ENCODE data around the gene ACP1.

Gene ACP1

DNA sequence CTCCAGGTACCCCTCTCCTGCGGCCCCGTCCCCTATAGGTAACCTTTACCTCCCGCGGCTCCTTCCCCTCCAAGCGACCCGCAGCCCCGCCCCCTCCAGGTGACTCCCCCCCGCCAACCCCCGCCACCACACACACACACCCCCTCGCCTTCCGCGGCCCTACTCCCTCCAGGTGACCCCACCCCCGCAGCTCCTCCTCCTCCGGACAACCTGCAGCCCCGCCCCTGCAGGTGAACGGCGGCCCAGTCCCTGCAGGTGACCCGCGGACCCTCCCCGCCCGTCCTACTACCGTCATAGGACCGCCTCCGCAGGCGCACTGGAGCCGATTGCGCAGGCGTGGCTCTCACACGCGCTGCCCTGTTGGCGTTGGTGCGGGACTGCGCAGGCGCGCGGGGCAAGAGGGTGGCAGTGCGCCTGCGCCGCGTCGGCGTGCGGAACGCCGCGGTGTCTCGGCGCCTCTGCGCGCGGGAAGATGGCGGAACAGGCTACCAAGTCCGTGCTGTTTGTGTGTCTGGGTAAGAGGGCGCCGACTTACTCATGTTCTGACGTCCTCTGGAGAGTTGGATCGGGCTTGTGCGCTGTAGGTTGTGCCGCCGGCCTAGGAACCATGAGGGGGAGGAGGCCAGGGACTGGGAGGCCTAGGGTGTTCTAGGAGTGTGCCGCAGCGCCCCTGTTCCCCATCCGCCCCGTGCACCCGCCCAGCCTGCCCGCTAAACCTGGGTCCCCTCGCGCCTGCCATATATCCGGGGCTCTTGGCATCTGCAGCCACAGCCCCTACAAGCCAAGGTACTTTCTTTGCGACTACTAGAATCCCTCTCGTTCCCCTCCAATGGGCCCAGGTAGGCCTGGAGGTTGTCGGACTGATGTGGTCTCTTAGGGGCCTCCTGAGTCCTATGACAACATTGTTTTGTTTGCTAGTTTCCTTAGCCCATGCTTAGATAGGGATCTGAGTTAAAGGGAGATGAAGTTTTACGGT, at the start of gene ACP1:
ACP1 (plus strand) TSS at position 455 of the 976 bp plus-strand sequence; CDS start at position 473, 18 bp downstream.
- peak; percentile 91 to 99 for DNase-seq

DNA sequence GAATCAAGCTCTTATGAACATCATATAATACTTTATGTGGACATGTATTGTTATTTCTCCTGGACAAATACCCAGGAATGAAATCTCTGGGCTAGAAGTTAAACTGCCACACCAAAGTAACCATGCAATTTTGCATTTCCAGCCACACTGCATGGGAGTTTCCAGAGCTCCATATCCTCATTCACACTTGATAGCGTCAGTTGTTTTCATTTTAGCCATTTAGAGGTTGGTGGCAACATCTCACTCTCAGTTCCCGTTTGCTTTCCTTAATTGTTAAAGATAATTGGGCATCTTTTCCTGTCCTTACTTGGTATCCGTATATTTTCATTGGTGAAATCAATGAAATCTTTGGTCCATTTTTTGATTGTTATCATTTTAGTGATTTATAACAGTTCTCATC, 48.7 kb upstream of the ACP1 start:
- no peak for DNase-seq

DNA sequence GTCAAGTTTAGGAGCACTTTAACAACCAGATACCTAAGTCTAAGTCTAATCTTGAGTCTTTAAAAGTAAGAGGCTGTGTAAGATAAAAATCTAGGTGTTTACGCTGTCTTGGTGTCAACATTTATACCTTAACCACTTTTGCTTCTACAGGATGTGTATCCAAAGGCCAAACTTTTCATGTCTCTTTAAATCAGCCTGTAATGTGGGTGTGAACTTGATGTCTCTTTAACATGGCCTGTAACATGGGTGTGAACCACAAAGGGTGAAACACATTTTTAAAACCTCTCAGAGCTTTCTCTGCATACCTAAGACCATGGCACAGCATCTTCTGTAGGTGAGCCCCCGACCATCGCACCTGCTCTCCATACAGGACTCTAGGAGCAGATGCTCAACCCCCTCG, 41.3 kb upstream of the ACP1 start:
- DNase-seq: no peak

DNA sequence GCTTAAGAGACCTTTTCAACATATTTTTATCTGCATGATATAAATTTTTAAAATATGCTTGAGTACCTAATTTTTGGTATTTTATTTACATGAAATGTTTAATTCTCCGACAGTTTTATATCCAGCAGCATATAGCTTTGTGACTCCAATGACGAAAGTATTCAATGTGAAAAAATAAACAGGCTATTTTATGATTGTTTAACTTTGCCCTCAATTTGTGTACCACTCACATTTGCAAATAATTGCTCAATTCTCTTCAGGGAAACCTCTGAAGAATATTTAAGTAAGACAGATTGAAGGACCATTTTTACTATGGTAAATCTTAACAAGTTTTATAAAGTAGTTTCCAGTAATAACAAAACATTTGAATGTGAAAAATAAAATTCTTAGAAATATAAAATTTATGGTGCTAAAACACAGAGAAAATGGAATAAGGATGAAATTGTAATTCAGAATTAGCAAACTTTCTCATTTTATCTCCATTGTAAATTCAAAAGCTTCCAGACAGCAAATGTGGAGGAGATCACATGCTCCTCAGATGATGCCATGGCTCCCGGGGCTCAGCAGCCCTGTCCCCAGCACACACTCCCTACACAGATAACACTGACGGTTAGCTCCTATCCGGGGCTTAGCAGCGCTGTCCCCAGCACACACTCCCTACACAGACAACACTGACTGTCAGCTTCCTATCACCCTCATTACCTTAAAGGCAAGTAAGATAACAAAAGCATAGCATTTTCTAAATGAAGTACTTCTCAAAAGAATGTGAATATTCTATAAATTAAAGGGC, 40.6 kb upstream of the ACP1 start:
- DNase-seq: no peak

DNA sequence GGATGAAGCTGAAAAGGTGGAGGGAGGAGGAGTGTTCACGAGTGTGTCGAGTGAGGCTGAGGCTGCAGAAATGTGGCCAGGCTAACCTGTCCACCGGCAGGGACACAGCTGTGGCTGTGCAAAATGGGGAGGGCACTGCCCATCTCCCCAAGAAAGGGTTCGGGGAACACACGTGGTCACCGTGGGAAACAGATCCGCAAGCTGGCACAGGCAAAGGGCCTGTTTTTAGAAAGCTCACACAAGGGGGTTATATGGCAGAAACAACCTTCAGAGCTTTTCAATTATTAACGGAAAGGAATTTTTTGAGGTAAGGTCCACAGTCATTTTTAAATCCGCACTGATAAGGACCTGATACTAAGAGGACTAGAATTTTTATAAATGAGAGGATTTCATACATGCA, 36.6 kb upstream of the ACP1 start:
- DNase-seq: no peak

DNA sequence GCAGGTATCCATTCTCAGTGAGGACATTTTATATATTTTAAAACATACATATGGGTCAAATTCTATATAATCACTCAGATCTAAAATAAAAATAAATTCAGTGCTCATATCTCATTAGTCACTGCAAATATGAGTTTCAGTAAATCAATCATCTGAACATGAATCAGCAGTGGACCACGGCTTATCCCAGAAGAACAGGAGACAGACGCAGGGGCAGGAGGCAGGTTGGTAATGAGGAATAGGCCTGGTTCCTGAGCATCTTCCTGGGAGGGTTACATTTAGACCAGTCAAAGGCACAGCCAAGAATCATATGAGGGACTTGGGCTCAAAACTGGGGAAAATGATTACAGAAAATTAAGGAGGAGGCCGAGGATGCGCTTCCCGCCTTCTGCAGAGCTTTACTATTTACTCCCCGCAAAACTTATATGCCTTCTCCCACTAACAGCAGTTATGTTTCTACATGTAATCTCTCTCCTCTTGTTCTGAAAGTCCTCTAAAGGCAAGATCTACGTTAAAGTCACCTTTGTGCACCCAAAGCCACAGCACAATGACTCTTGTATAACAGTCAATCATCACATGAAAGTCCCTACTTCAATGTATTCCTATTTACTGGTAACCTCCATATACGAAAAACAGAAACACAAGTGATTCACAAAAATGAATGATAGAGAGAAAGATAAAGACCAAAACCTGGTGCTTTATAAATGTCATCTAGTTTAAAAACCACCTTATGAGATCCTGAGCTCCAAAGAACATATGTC, 36.0 kb upstream of the ACP1 start:
- DNase-seq: no peak

DNA sequence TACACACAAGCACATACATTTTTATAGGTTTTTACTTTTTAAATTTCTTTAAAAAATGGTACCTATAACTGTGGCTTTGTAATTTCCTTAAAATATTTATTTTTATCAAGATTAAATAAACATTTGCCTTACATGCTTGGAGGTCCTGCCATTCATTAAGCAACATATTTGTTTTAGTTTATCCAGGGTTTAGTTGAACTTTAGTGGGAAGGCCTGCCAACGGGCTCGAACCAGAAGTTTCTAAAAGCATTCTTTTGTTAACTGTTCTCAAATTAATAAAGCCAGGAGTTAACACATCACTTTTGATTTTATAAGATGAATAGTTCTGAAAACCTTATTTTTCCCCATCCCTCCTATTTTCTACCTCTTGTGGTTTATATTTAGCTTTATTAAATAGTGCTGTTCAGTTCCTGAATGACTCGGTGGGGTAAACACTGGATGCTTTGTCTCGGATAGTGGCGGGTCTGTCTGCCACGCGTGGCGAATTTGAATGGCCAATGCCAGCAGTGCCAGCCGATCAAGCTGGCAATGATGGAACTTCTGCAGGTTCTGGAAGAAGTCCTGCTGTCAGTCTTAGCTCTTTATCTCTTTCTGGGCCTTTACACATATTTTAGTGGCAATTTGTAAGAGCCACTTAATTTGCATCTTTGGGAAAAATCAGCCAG, 33.1 kb upstream of the ACP1 start:
- DNase-seq: no peak

DNA sequence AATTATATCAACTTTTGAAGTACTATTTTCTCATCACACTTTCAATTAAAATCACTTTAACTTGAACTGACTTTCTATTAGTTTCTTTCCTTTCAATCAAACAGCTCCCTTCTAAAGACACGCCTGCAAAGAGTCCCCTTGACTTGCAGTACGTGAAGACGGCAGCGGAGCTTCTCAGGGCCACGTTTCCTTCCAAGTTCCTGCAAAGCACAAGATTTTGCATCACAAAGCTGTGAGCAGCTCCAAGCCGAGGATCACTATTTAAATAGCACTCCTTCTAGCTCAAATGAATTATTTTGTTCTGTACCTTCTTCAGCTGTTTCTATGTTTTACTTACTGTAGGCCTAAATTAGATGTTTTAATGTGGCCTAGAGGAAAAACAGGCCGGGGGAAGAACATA, 31.7 kb upstream of the ACP1 start:
- no peak for DNase-seq

DNA sequence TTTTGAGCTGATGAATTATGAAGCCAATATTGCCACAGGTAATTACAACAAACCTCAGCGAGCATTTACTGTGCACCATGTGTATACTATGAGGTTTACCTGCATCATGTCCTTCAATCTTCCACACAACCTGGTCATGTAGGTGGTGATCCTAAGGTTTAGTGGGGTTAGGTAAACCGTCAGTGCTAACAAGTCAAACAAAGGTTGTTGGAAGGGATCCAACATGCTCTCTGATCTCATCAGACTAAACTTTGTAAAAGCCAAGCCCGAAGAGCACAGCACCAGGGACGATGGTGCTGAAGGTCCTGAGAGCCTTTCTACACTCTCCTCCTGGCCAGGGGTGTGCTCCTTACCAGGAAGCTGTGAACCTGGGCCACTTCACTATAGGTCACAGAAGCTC, 30.3 kb upstream of the ACP1 start:
- no peak for DNase-seq

DNA sequence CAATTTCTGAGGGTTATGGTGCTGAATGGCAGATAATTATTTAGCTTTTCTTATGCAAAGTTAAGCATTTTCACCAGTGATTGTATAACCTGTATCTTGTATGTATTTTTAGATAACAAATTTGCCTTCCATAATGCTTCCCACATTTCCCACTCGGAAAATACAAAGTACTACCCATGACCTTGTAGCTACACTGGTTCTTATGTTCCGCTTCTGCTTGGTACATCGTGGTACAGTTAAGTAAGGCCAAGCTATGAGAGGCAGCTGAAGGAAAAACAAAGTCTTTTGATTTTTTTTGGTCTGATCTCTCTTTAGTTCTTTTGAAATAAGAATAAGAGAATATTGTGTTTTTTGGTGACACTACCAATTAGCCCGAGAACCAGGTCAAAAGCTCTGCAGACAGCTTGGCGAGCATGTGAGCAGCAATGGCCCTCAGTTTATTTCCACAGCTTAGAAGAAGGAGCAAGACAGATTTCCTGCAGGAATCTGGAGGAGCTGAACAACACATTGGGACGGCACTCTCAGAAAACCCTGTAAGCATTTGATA, 27.7 kb upstream of the ACP1 start:
- no peak for DNase-seq

DNA sequence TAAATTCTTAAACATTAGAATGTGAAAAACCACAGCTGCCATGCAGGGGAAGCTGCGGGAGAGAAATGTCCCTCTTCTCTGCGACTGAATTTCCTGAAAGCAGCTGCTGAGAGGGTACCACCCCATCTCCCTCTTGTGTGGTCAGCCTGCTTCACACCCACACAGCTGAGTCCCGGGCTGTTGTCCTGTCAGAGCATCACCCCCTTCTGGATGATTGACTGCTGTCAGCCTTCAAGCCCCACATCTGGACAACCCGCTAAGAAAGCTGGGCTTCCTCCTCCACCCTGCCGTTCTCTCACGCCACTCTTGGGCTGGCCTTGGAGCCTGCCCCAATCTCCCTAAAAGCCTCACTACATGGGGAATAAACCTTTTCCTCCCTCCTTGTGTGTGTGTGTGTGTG, 26.9 kb upstream of the ACP1 start:
- DNase-seq: no peak

DNA sequence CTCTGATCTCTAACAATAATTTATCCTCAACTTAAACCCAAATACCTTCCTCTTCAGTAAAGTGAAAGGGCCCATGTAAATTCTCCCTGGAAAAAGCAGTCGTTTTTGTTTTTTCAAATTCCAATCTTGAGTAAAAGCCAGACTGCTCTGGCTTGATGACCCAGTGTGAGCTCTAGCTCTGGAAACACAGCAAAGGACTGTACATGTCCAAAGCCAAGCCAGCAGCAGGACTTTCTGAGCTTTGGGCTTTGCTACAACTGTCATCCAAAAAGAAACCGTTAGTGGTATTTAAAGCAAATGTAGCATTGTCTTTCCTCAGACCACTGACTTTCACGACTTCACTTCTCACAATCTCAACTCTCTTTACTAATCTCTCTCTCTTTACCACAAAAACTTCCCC, 26.3 kb upstream of the ACP1 start:
- no peak for DNase-seq

DNA sequence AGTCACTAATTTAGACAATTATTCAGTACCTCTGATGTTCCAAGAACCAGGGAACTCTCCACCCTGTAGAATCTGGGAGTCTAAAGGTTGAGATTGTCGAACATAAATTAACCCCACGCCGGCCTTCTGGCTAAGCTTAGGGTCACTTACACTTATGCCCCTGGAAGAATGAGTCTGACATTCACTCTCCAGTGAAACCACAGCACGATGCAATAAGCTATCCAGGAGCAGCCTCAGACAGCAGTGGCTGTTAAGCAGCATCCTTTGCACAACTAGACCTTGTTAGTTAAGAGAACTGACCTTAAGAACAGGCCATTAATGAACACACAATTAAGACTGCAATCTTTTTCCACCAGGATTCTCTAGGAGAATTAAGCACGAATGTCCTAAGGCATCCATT, 25.9 kb upstream of the ACP1 start:
- DNase-seq: no peak

DNA sequence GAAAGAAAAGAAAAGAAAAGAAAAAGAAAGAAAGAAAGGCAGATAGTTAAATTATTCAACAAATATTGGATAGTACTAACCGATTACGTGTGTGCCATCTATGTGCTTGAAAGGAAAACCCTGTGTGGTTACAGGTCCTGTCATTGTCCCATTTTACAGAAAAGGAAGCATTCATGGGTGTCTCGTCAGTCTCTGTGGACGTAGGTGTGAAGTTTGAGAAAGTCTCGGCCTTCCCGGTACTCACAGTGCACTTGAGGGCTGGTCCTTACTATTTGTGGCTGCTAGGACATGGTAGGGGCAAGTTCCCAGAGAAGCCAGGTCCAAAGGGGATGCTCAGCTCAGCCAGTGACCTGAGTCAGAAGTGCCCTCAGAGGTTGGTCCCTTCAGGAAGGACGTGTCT, 20.2 kb upstream of the ACP1 start:
- no peak for DNase-seq

DNA sequence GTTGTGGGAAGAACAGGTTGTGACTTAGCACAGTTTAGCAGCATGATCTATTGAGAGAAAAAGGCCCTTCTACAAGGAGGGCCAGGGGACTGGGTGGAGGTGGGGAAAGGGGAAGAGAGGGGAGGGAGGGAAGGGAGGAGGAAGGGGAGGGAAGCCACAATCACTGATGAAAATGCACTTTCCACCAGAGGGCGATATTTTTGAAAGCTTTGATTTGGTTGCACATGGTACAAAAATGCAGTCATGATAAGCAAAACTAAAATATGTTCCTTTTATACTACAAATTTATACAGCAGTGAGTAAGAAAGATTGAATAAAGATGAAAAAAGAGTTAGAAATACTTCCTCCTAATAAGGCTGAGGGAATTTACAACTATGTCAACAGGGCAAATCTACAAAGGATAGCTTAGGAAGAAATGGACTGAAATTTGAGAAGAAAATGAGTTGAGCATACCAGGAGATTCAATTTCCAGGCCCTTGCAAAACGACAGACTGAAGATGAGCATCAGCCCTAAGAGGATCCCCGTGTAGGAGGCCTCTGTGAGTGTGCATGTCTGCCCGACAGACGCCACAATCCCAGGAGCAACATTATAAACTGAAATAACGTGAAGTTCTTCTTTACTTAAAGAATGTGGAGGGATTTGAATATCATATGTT, 18.1 kb upstream of the ACP1 start:
- DNase-seq: peak in 1 of 2 experiments; percentile 70

DNA sequence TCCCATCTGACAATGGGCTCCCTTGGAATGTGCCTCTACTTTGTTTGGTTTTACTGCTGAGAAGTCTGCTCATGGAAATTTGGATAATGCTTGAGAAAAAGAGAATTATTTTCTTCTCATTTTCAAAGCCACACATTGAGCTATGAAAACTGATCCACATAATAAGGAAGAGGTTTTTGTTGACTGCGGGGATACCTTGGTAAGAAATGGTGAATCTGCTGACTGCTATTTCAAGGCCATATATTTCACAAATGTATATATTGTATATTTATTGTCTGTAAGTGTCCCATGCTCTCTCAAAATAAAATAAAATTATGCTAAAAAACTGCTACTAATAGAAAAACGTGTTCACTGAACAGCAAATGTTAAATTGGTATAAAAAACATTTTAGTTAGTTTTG, 16.0 kb upstream of the ACP1 start:
- DNase-seq: no peak

DNA sequence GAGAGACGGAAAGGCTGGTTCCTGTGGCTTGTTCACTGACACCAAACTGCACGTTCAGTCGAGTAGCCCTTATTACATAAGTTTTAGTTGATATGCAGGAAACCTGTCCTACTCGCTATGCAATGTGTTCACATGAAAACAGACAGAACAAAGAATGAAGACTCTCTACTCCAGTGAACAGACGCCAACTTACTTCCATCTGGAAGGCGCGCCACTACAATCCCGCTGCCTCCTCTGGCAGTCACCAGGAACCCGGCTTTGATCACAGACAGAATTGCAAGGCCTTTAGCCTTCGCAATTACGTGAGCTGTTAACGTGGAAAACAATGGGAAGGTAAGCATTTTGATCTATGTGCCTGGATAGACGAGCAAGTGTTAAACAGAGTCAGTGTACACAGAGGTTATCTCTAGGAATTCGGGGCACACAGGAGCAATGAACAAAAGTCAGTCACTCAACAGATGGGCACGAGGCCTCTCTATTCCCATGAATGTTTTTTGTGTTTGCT, 15.2 kb upstream of the ACP1 start:
- peak; percentile 10 to 24 for DNase-seq

DNA sequence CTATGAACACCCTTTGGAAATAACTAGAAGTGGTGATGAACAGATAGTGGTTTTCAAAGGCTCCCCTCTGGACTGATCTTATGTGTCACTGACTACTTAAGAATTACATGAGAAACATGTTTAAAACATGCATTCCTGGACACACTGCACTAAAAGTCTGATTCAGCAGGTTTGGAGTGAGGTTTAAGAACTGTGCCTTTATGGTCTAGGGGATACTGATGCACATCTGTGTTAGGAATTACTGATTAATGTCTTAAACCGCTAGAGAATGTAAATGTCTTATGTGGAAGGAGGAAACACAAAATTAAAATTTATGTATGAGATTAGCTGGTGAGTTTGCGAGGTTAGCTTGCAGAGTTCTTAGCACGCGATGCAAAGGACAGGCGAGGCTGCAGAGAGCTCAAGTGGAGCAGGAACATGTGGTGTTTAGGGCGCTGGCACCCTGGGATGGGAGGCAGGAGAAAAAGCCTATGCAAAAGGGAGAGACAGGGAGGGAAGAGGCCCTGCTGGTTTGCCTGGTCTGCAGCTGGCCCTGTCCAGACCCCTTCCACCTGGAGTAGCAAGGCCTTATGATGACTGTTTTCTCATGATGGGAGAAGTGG, 12.6 kb upstream of the ACP1 start:
- no peak for DNase-seq

DNA sequence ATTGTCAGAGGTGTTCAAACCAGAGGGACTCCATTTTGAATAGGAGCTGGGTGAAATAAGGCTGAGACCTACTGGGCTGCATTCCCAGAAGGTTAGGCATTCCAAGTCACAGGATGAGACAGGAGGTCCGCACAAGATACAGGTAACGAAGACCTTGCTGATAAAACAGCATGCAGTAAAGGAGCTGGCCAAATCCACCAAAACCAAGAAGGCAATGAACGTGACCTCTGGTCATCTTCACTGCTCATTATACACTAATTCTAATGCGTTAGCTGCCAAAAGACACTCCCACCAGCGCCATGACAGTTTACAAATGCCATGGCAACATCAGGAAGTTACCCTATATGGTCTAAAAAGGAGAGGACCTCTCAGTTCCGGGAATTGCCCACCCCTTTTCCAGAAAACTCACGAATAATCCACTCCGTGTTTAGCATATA, 11.5 kb upstream of the ACP1 start:
- no peak for DNase-seq

DNA sequence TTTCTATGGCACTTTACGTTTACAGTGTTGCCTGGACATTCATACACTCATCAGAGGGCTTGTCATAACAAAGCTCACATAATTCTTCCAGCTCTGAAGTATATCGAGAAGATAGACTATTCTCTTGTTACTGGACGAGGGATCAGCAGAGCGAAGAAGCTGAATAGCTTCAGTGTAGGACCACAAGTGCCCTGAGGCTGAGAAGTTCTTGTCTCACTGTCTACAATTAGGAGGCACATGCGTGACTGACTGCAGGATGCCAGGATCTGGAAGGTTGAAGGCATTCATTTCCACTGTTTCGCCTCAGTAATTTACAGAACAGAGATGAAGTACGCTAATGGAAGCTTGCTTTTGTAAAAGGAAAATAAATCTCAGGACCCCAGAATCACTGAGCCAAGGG, 10.5 kb upstream of the ACP1 start:
- DNase-seq: no peak

DNA sequence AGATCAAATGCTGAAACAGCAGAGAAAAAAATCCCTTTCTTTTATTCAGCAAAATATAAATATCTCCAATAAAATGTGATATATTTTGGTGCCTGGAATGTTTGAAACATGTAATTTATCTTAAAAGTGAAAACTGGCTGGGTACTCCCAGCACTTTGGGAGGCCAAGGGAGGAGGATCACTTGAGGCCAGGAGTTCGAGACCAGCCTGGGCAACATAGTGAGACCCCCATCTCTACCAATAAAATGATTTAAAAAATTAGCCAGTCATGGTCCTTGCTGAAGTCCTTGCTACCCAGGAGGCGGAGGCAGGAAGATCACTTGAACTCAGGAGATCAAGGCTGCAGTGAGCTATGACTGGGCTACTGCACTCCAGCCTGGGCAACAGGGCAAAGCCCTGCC, 9.6 kb upstream of the ACP1 start:
- DNase-seq: no peak
